HG03139 (cell line): ENCODE data around the gene NOL3.

Source experiments
- ATAC-seq: cut with Tn5 transposase; IDR thresholded peaks from one replicate; pipeline ENCODE4 v1.9.1; 2021; ENCODE audit not compliant: unreplicated experiment

NOL3 gene

DNA sequence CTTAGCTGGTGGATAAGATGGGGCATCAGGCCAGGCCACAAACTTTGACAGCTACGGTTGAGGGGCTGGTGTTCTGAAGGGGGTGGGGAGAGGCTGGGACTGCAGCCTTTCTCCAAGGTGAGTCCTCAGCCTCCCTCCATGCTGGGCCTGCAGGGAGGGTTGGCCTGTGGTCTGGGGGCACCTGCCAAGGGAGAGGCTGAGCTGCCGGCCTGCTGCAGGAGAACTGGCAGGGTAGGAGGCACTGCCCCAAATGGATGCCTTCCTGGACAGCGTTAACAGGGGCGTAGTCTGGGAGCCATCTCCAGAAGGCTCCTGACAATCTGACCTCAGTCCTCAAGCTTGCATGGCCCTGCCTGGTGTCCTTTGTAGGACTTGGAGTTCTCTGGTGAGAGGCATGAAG is 33.7 kb downstream of the NOL3 start:
- no peak for ATAC-seq

DNA sequence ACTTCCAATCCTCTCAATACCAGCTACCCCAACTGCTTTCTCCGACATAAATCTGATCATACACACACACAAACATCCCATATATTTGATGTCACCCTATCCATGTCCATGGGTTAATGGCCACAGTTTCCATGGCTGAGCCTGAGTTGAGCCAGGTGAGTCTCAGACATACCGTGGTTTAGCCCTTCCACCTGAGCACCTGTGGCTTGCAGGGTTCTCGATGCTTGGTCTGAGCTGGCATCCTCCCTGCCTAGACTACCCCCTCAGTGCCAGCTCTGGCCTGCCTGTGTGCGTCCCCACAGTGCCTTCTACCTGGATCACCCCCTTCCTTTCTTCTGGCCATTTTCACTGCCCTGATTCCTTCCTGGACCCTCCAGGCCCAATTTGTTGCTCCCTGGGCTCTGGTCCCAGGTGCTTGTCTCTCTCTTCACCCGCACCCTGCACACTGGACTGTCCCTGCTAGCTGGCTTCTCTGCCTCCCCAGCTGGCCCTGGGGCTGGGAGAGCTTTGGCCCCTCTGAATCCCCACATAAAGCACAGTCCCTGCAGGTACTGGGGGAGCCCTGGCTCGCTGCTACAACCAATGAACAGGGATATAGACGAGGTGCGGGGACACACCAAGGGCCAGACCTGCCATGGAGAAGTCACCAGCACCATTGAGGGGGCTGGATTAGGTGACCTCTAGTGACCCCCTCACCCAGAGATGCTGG is 35.9 kb downstream of the NOL3 start:
- ATAC-seq = no peak

DNA sequence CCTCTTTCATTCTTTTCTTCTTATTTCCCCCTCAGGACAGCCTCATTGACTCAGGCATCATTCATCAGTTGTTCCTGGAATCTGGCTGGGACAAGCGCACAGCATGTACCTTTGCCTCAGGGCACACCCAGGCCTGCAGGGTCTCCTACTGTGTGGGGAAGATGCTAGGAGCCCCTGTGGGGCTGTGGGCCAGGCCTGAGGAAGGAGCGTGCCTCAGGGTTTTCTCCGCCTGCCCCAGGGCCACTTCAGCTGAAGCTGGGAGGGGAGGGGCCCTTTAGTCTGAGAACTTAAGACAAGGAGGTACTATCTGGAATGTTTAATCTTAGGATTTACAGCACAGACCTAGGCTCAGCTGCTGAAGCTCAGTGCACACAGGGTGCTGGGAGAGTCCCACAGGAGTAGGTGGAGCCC is 36.5 kb downstream of the NOL3 start:
- no peak for ATAC-seq

DNA sequence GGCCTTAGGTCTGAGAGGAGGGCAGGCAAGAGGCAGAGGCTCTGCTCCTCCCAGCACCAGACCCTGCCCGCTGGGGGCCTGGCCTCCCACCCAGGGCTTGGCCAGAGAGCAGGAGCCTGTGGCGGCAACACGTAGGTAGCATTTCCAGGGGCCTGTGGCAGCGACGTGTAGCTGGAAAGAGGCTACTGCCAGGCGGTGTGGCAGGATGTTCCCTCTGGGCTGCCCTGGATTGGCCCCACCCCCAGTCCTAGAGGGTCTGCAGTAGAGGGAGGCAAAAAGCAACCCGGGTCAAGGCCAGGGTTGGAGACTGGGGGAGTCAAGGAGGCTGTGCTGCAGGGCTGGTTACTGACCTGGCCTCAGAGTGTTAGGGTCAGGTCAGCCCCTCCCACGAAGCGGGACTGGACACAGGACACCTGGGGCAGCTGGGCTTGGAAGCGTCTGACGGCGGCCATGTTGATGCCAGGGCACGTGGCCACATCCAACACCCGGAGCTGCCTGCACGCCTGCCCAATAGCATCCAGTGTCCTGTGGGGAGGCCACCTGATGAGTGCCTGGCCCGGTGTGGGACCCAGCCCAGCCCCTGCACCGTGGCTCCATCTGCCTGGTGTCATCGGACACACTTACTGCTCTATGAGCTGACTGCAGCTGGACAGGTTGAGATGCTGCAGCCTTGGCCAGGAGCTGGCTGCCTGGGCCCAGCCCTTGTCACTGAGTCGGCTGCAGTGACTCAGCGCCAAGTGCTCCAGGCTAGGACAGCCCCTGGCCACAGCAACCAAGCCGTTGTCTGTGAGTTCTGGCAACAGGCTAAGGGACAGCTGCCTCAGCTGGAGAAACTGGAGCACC is 37.1 kb downstream of the NOL3 start:
- ATAC-seq = no peak

DNA sequence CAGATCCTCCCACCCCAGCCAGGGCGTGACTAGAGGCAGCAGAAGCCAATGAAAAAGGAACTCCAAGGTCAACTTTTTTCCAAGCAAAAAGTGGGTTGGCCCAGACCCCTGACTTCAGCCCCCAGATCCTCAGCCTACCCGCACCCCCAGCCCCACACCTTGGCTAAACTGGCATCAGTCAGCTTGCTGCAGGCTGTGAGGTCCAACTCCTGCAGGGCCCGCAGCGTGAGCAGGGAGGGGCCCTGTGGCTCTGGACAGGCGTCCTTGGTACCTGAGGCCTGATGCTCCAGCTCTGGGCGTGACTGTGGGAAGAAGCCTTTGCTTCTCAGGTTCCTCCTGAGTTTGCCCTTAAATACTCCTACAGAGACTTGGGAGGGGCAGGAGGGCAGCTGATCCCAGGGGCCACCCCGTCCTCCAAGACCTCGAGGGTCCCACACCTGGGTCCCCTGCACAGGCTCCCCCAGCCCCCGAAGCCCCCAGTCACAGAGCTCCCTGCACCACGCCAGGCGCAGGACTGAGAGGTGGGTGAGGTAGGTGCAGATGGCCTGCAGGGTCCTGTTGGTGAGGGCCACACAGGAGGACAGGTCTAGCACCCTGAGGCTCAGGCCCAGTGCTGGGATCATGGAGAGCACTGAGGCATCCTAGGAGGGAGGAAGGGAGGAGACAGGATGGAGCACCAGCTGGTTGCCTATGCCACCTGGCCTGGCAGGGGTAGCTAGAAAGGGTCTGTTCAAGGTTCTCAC is 38.0 kb downstream of the NOL3 start:
- no peak for ATAC-seq

DNA sequence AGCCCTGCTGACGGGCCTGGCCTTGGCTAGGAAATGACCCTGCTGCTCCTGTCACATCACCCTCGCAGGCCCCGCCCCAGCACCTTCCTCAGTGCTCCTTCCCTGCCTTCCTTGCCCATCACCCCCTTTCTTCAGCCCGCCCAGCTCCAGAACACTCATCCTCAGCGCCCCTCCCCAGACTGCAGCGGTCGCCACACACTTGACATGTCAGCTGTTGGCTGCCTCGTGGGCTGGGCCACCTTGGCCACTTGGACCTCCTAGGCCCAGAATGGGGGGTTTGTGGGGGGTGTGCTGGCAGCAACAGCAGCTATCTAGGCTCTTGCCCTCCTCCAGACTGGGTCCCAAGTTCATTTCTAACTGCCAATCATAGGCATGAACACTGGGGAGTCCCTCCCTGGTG is 39.2 kb downstream of the NOL3 start:
- no peak for ATAC-seq

DNA sequence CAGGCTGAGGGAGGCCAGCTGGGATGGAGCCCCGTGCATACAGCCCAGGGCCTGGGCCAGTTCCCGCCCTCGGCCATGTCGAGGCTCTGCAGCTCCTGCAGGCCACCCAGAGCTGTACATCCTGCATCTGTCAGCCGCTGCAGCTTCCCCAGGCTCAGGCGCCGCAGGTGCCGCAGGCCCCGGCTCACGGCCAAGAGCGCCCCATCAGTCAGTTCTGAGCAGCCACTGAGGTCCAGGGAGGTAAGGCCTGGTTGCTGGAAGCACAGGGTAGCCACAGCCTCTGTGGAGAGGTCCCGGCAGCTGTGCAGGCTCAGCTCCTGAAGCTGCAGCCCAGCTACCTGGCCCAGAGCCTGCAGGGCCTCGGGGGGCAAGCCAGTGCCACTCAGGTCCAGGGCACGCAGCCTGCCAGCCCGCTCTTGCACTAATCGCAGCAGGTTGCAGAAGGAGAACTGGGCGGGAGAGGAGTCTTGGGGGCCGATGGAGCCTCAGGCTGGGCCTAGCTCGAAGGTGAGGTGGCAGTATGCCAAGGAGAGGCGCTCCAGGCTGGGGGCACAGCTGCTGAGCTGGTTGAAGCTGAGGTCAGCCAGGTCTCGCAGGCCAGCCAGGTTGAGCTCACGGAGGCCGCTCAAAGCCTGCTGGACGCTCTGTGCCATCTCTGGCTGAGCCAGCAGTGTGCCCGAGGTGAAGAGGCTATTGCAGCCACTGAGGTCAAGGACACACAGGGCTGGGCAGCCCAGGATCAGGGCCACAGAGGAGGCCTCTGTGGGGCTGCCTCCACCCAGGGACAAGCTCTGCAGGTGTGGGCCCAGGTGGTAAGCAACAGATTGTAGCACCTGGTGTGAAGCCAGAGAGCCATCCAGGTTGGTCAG is 40.0 kb downstream of the NOL3 start:
- no peak for ATAC-seq

DNA sequence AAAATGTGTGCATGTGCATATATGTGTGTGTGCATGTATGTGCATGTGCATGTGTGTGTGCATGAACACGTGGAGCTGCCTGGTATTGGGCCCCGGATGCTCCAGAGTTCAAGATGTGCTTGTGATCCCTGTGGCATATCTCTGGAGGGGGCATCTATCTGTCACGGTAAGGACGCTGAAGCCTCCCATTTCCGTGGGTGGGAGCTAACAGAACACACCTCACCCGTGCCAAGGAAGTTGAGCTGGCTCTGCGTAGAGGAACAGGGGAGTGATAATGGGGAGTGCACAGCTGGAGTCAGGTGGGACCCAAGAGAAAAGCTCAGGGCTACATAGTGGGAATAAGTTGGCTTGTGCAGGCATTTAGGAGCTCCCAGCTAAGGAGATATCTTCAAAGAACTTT is 41.3 kb downstream of the NOL3 start:
- ATAC-seq = no peak

DNA sequence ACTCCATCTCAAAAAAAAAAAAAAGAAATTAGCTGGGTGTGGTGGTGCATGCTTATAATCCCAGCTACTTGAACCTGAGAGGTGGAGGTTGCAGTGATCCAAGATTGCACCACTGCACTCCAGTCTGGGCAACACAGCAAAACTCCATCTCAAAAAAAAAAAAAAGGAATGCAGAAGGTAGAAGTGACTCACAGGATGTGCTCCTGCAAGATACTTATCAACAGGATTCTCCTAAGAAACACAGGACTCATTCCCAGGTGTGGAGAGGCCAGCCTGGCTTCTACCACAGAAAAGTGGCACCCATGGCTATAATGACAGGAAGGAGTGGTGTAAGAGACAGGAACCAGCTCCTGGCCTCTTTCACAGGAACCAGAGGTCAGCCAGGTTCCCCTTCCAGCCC is 42.4 kb downstream of the NOL3 start:
- no peak for ATAC-seq

DNA sequence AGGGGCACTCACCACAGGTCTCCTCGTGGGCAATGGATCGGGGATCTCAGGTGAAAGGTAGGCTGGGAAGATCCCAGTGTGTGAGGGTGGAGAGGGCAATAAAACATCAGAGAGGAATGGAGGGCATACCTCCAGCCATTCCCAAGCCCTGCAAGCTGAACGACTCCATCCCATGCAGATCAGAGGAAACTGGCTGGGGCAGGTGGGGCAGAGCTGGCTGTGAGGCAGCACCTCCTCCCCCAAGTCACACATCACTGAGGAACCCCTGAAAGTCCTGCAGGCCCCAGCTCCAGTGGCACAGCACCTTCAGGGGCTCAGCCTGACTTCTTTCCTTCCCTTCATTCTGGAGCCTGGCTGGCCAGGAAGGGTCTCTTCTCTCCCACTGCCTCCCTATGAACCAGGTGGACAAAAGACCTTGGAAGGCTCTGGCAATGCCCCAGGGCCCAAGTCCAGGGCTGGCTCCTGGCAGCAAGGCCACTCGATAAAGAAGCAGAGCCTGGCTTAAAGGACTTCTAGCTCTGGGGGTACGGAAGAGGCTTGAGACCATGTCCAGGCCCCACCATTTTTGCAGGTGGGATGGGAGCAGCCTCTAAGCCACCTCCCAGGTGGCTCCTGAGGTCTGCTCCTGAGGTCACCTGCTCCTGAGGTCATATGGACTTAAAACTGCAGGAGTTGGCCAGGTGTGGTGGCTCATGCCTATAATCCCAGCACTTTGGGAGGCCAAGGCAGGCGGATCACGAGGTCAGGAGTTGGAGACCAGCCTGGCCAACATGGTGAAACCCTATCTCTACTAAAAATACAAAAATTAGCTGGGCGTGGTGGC is 43.1 kb downstream of the NOL3 start:
- no peak for ATAC-seq

DNA sequence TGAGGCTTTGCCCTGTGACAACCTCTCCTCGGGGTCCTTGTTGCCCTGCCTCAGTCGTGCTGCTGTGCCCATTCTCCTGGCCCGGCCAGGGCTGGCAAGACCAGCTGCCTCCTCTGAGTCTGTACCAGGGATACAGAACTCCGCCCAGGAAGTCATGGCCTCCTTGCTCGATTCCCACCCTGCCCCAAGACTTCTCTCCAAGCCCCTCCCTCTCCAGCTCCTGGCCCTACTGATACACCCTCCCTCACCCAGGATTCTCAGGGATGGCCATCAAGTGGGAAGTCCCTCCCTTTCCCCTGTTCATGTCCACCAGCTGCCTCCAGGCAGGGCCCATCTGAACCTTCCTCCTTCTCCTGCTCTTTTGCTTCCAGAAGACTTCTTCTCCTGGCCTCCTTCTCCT is 45.4 kb downstream of the NOL3 start:
- ATAC-seq = no peak

DNA sequence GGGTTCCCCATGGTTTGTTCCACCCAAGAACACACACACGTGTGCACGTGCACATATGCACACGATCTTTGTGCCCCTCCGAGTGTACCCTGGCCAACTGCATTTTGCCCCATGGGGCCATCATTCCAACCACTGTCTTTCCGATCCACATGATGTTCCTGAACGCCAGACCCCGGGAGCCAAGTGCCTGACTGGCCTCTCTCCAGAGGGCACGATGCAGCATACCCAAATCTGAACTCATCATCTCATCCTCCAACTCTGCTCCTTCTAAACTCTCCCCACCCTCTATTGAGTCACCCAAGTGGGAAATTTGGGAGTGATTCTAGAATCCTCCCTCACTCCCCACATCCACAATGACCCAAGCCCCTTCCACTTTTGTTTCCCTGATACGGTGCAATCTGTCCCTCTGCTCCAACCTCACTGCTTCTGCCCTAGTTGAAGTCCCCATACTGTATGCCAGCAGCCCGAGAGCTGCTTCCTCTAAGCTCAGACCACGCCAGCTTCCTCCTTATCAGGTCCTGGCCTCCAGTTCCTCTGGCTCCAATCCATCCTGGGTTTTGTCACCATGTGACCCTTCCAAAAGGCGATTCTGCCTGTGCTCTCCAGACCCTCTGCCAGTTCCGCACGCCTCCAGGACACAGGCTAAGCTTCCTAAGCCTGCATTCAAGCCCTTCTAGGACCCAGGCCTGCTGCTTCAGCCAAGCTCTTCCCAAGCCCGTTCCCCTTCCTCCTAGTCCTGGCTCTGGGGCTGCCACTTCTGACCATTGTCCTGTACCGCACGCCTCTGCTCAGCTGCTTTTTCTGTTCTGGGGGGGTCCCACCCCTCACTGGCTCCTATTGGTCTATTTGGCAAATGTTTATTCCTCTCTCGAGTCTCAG is 46.5 kb downstream of the NOL3 start:
- no peak for ATAC-seq

DNA sequence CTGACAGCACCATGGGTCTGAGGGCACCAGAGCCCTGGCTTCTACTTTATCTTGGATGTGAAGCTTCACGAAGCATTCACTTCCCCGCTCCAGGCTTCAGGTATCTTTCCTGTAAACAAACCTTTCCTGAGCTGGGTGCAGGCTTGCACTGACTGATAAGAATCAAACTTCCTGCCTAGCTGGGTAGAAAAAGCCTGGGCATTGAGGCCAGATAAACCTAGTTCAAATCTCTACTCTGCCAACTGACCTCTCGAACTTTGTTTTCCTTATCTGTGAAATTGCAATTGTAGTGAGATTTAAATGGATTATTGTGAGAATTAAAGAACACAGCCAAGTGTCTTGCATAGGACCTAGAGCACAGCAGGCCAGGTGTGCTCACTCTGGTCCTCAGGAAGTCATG is 53.7 kb downstream of the NOL3 start:
- ATAC-seq = no peak
